ENCODE results near the gene CFAP97D1. TPM values are rescaled to one million over a fixed set of nuclear protein-coding genes. Genes with fewer than 3 reads are reported as not detected.
A peak's percentile ranks its signal among the peaks of the same experiment; 100 is the strongest.

Gene CFAP97D1
- total RNA-seq, 2 experiments from 2014 or later: 0.07 TPM; not detected in 1

DNA sequence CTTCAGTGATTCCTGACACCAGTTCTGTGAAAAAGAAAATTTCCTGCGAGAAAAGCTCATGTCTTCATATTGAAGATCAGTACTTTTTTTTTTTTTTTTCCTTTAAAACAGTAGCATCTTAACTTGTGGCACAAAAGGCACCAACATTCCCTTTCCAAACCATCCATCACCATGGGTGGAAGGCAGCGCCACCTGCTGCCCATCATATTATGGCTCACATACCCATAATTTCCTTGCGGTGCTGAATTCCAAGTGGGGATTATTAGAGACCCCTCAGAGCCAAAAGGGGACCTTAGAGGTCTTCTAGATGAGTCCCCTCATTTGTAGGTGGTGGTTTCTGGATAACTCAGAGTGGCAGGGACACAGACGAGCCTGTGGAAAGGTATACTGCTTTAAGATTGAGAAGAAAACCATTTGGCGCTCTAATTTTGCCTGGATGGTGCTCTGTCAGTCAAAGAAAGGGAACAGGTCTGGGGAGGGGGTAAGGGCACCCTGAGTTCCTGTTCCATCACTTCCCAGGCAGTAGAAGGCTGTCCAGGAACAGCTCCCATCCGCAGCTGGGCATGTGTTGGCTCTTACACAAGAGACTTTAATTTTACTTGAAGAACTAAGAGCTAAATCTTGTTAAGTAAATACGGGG is 13.7 kb upstream of the CFAP97D1 start:
- ATAC-seq (no peak), DNase-seq (peak; percentile 71)
- no peaks in the 10 kb centered on the region for H3K27me3 Mint-ChIP-seq
- peaks cover 16% of the 10 kb centered on the region for H3K36me3 Mint-ChIP-seq (ENCODE audit: low read depth)
- H3K9me3 Mint-ChIP-seq: no peaks in the 10 kb centered on the region
- ChIA-PET CTCF (interaction anchor here (0.6 to 13.3 kb wide), 50 partner anchors 9 to 767 kb away, joined by 3 to 661 read pairs (median 4); partner anchors contain the start of genes CD300LG, CFAP97D1, DUSP3 and SOST), POLR2A (interaction anchor here (0.6 to 0.9 kb wide), 2 partner anchors 11 to 83 kb away, joined by 3 read pairs; no protein-coding TSS in a partner anchor)
- intact Hi-C loops (cut with micrococcal nuclease): loop anchor here (10.0 kb wide), 1 partner anchor 192 kb away; no protein-coding TSS in a partner anchor
- H3K4me3 Mint-ChIP-seq: no peak overlapping the region
- TF ChIP-seq, protein P1, sequence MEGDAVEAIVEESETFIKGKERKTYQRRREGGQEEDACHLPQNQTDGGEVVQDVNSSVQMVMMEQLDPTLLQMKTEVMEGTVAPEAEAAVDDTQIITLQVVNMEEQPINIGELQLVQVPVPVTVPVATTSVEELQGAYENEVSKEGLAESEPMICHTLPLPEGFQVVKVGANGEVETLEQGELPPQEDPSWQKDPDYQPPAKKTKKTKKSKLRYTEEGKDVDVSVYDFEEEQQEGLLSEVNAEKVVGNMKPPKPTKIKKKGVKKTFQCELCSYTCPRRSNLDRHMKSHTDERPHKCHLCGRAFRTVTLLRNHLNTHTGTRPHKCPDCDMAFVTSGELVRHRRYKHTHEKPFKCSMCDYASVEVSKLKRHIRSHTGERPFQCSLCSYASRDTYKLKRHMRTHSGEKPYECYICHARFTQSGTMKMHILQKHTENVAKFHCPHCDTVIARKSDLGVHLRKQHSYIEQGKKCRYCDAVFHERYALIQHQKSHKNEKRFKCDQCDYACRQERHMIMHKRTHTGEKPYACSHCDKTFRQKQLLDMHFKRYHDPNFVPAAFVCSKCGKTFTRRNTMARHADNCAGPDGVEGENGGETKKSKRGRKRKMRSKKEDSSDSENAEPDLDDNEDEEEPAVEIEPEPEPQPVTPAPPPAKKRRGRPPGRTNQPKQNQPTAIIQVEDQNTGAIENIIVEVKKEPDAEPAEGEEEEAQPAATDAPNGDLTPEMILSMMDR (IDR thresholded peaks at IDR 0.05): peak; percentile 89
- H3K27ac Mint-ChIP-seq: no peak overlapping the region
- H3K4me1 Mint-ChIP-seq (ENCODE audit: low read depth): no peaks in the 10 kb centered on the region

DNA sequence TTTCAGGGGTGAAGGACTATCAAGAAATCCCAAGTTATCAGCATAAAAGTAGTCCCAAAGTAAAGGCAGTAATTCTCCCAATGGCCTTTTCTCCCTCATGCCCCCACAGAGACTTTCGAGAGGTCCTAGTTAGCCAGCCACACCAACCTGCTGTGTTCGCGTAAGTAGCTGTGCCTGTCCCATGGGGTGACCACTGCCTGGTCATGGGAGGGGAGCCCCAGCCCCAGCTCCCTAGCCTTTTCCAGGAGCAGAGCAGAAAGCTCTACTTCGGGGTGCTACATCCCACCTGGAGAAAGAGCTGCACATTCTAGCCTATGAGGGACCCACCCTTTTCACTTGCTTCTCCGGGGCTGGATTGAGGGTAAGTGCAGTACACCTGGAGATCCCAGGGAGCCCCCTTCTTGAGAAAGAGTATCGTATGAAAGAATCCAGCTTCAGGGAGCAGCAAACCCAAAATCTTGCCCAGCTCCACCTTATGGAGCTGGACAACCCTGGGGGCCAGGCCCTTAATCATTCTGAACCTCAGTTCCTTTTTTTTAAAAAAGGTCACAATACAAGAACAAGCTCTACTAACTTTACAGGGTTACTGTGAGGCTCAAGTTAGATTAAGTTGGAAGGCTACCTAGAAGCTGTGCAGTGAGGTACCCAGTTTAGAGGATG is 13.1 kb upstream of the CFAP97D1 start:
- ATAC-seq: no peak
- Mint-ChIP-seq H3K4me3 (no peak overlapping the region), H3K27me3 (no peaks in the 10 kb centered on the region), H3K27ac (no peak overlapping the region), H3K4me1 (ENCODE audit: low read depth) (no peaks in the 10 kb centered on the region), H3K36me3 (ENCODE audit: low read depth) (peaks cover 16% of the 10 kb centered on the region), H3K9me3 (no peaks in the 10 kb centered on the region)
- TF ChIP-seq, protein P1 (IDR thresholded peaks at IDR 0.05): no peak
- DNase-seq: no peak
- intact Hi-C loops (cut with micrococcal nuclease): loop anchor here (10.0 kb wide), 1 partner anchor 192 kb away; no protein-coding TSS in a partner anchor
- ChIA-PET POLR2A (no interaction called here), CTCF (interaction anchor here (0.6 to 13.3 kb wide), 32 partner anchors 9 to 670 kb away, joined by 3 to 661 read pairs (median 5); partner anchors contain the start of genes CD300LG, CFAP97D1, DUSP3 and SOST)

DNA sequence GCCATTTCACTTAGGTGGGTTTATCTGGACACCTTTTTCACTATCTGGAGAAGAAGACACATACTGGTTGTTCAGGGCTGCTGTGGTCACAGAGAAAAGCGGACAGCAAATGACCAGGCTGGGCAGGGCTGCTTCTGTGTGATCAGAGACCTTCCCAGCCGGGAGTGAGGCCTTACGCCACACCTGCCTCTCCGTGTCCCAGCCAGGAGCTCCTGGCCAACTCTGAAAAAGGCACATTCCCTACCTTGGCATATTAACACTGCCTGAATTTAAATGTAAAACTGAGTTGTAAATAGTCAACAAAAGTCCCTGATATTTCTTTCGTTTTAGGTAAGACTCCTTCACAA is 12.5 kb upstream of the CFAP97D1 start:
- intact Hi-C loops (cut with micrococcal nuclease): loop anchor here (10.0 kb wide), 1 partner anchor 193 kb away; no protein-coding TSS in a partner anchor
- TF ChIP-seq, protein P1 (IDR thresholded peaks at IDR 0.05): no peak
- POLR2A ChIA-PET: no interaction called here

DNA sequence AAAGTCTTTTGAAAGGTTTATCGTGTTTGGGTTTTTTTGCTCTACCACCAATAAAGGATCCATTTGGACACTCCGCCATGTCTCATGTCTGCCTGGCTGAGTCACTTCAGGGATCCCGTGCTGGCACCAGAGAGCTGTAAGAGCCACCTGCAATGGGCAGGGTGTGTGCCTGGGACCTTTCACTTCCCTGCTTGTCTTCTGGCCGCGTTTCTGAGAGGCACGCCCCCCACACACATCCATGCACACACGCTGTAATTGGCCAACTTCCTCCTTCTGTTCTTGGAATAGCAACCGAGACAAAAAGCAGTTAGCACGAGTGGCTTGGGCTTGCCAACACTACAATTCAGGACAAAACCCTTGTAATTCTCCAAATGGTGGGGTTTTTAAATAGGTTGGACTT is 11.9 kb upstream of the CFAP97D1 start:
- no peak overlapping the region for H3K4me3 Mint-ChIP-seq
- ChIA-PET CTCF (interaction anchor here (1.4 to 3.3 kb wide), 4 partner anchors 13 to 58 kb away, joined by 3 to 54 read pairs (median 6); partner anchors contain the start of gene SOST), POLR2A (no interaction called here)
- TF ChIP-seq, protein P1 (IDR thresholded peaks at IDR 0.05): no peak
- no peaks in the 10 kb centered on the region for H3K4me1 Mint-ChIP-seq (ENCODE audit: low read depth)
- H3K9me3 Mint-ChIP-seq: no peaks in the 10 kb centered on the region
- H3K36me3 Mint-ChIP-seq (ENCODE audit: low read depth): peaks cover 23% of the 10 kb centered on the region
- no peak overlapping the region for H3K27ac Mint-ChIP-seq
- no peaks in the 10 kb centered on the region for H3K27me3 Mint-ChIP-seq
- DNase-seq (no peak), ATAC-seq (no peak)
- intact Hi-C loops (cut with micrococcal nuclease): loop anchor here (10.0 kb wide), 1 partner anchor 194 kb away; no protein-coding TSS in a partner anchor

More for the DNA sequence above, 12.5 kb upstream of the CFAP97D1 start:
- DNase-seq (no peak), ATAC-seq (no peak)
- H3K27ac Mint-ChIP-seq: no peak overlapping the region
- H3K9me3 Mint-ChIP-seq: no peaks in the 10 kb centered on the region
- peaks cover 18% of the 10 kb centered on the region for H3K36me3 Mint-ChIP-seq (ENCODE audit: low read depth)
- H3K4me3 Mint-ChIP-seq: no peak overlapping the region
- no peaks in the 10 kb centered on the region for H3K27me3 Mint-ChIP-seq
- CTCF ChIA-PET: interaction anchor here (0.7 to 13.3 kb wide), 17 partner anchors 8 to 205 kb away, joined by 3 to 661 read pairs (median 7); partner anchors contain the start of genes CD300LG and SOST
- no peaks in the 10 kb centered on the region for H3K4me1 Mint-ChIP-seq (ENCODE audit: low read depth)

Measured in activated CD8-positive, alpha-beta T cell treated with anti-CD3 and anti-CD28 coated beads for 36 hours (primary cell).